Caco-2 (cell line): ENCODE results near the gene EGR2. TPM values are rescaled to one million over a fixed set of nuclear protein-coding genes. Genes with fewer than 3 reads are reported as not detected.
A peak's percentile ranks its signal among the peaks of the same experiment; 100 is the strongest.

Experiments
- BruUV-seq: library from RNA; stranded (reverse); fragments of 400-500 nt; replicated peaks from 2 replicates; lab custom pipeline; 2021; lab: Mats Ljungman, UMichigan
- CTCF ChIA-PET: fragments of 300-600 bp; sonication (Branson Sonifier 250); formaldehyde crosslinking; loops from one replicate; lab custom pipeline; 2022; ENCODE audit warnings: antibody characterized with exemption; lab: Charles Lee
- POLR2A ChIA-PET: fragments of 300-600 bp; sonication (Branson Sonifier 250); formaldehyde crosslinking; loops from one replicate; lab custom pipeline; 2022; ENCODE audit warnings: antibody characterized with exemption; lab: Charles Lee
- DNase-seq, 2 experiments: peaks; one replicate each; pipeline versions ENCODE4 v3.0.0 to v3.0.0-alpha.2; 2020 to 2022
- H3K27me3 ChIP-seq: replicated peaks from 2 replicates; pipeline ENCODE4 v1.6.0; 2011; ENCODE audit warnings: low read length; ENCODE audit not compliant: control insufficient read depth, insufficient read depth
- H3K36me3 ChIP-seq: 2 replicates; pipeline ENCODE4 v1.5.1; 2011; ENCODE audit warnings: low read length; ENCODE audit not compliant: control insufficient read depth, insufficient read depth
- H3K4me1 ChIP-seq: fragments of 250-450 bp; sonication (Bioruptor Pico); 2 replicates; pipeline ENCODE4 v1.5.1; 2020; ENCODE audit warnings: mild to moderate bottlenecking
- H3K4me3 ChIP-seq: 2 replicates; pipeline ENCODE4 v1.5.1; 2011; ENCODE audit warnings: low read depth, mild to moderate bottlenecking, control low read depth, low read length
- H3K9me3 ChIP-seq: fragments of 250-450 bp; sonication (Bioruptor Pico); 2 replicates; pipeline ENCODE4 v1.5.1; 2020; ENCODE audit warnings: mild to moderate bottlenecking, moderate library complexity
- H3K27ac Mint-ChIP-seq: one replicate; pipeline ENCODE4 v1.8.0; 2022; ENCODE audit warnings: mixed read lengths; ENCODE audit not compliant: unreplicated experiment
- H3K27me3 Mint-ChIP-seq: one replicate; pipeline ENCODE4 v1.8.0; 2022; ENCODE audit warnings: mixed read lengths; ENCODE audit not compliant: insufficient read depth, unreplicated experiment
- H3K36me3 Mint-ChIP-seq: one replicate; pipeline ENCODE4 v1.8.0; 2022; ENCODE audit warnings: mild to moderate bottlenecking, mixed read lengths; ENCODE audit not compliant: insufficient read depth, unreplicated experiment
- H3K4me1 Mint-ChIP-seq: one replicate; pipeline ENCODE4 v1.8.0; 2022; ENCODE audit warnings: low read depth, mixed read lengths; ENCODE audit not compliant: unreplicated experiment
- H3K4me3 Mint-ChIP-seq: one replicate; pipeline ENCODE4 v1.8.0; 2022; ENCODE audit warnings: mild to moderate bottlenecking, moderate library complexity, mixed read lengths; ENCODE audit not compliant: unreplicated experiment
- H3K9me3 Mint-ChIP-seq: one replicate; pipeline ENCODE4 v1.8.0; 2022; ENCODE audit warnings: mixed read lengths; ENCODE audit not compliant: unreplicated experiment
- intact Hi-C: fragments of 100-400 bp; cut with micrococcal nuclease; formaldehyde crosslinking; loops from one replicate; pipeline ENCODE4 v1.10.0; 2022; ENCODE audit not compliant: unreplicated experiment
- total RNA-seq: library from RNA; stranded (reverse); gene quantifications from 2 replicates; pipeline ENCODE4 v1.2.3, GENCODE V29; 2022
- TF ChIP-seq, protein P1 (sequence below), 2 experiments: fragments of 200-600 bp in 1 of 2; IDR thresholded peaks; 1 replicate in 1 of 2; 2 replicates in 1 of 2; pipeline versions ENCODE4 v1.5.1 to v1.8.0; 2011 to 2022; ENCODE audit warnings: antibody characterized with exemption in 1 of 2, control low read depth in 1 of 2, inconsistent platforms in 1 of 2, low read depth in 1 of 2, low read length in 1 of 2, mild to moderate bottlenecking in 1 of 2, moderate library complexity in 1 of 2; ENCODE audit not compliant: insufficient read depth in 1 of 2, severe bottlenecking in 1 of 2, unreplicated experiment in 1 of 2

EGR2 gene
- total RNA-seq, 1 experiment from 2014 or later, result 0.61 TPM

DNA sequence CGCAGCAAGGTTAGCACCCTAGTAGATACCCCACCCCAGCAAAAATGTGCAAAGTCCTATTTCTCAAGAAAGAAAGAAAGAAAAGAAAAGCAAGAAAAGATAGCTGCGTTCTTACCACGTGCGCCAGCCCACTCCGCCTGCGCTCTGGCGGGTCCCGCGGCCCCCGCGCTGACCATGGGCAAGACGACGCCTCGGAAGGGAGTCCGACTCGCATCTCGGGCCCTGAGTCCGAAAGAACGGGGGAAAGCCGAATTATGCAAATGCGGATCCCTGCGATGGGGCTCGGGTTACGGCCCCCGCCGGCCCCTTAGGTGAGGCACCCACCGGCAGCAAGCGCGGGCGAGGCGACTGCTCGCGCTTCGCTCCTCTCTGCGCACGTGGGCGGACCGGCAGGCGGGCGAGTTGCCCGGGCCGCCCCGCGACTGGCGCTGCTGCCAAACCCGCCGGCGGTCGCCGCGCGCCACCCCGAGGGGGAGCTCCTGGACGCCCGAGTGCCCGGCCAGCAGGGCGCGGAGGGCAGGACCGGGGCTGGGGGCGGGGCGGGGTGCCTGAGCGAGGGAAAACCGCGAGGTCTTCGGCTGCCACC is 2.4 kb upstream of the EGR2 start:
- H3K9me3 ChIP-seq, result no peaks in the 10 kb centered on the region
- H3K9me3 Mint-ChIP-seq, result no peaks in the 10 kb centered on the region
- intact Hi-C loops, result loop anchor here (1.0 to 10.0 kb wide), 7 partner anchors 71 to 981 kb away; partner anchors contain the start of gene RTKN2
- no peak for DNase-seq
- peak overlapping the region; percentile 15 for H3K4me3 ChIP-seq
- no peak overlapping the region for H3K27ac Mint-ChIP-seq
- peaks cover 20% of the 10 kb centered on the region for H3K4me1 Mint-ChIP-seq
- POLR2A ChIA-PET, result interaction anchor here (1.6 kb wide), 1 partner anchor 14 kb away, joined by 8 read pairs; the partner anchor contains the start of gene ADO
- no peaks in the 10 kb centered on the region for H3K36me3 ChIP-seq
- H3K4me1 ChIP-seq, result peaks cover 17% of the 10 kb centered on the region
- H3K27me3 ChIP-seq, result peaks cover 16% of the 10 kb centered on the region
- peak overlapping the region; percentile 87 for H3K4me3 Mint-ChIP-seq
- TF ChIP-seq, protein P1, sequence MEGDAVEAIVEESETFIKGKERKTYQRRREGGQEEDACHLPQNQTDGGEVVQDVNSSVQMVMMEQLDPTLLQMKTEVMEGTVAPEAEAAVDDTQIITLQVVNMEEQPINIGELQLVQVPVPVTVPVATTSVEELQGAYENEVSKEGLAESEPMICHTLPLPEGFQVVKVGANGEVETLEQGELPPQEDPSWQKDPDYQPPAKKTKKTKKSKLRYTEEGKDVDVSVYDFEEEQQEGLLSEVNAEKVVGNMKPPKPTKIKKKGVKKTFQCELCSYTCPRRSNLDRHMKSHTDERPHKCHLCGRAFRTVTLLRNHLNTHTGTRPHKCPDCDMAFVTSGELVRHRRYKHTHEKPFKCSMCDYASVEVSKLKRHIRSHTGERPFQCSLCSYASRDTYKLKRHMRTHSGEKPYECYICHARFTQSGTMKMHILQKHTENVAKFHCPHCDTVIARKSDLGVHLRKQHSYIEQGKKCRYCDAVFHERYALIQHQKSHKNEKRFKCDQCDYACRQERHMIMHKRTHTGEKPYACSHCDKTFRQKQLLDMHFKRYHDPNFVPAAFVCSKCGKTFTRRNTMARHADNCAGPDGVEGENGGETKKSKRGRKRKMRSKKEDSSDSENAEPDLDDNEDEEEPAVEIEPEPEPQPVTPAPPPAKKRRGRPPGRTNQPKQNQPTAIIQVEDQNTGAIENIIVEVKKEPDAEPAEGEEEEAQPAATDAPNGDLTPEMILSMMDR (IDR thresholded peaks at IDR 0.05; ENCODE audit: insufficient read depth in 1 of 2, low read depth in 1 of 2, low read length in 1 of 2, severe bottlenecking in 1 of 2, unreplicated experiment in 1 of 2), result no peak
- peaks cover 40% of the 10 kb centered on the region for H3K27me3 Mint-ChIP-seq
- BruUV-seq, result no TSS peak
- CTCF ChIA-PET, result interaction anchor here (1.0 to 2.9 kb wide), 13 partner anchors 7 to 339 kb away, joined by 3 to 38 read pairs (median 6); no protein-coding TSS in a partner anchor
- peaks cover 22% of the 10 kb centered on the region for H3K36me3 Mint-ChIP-seq

DNA sequence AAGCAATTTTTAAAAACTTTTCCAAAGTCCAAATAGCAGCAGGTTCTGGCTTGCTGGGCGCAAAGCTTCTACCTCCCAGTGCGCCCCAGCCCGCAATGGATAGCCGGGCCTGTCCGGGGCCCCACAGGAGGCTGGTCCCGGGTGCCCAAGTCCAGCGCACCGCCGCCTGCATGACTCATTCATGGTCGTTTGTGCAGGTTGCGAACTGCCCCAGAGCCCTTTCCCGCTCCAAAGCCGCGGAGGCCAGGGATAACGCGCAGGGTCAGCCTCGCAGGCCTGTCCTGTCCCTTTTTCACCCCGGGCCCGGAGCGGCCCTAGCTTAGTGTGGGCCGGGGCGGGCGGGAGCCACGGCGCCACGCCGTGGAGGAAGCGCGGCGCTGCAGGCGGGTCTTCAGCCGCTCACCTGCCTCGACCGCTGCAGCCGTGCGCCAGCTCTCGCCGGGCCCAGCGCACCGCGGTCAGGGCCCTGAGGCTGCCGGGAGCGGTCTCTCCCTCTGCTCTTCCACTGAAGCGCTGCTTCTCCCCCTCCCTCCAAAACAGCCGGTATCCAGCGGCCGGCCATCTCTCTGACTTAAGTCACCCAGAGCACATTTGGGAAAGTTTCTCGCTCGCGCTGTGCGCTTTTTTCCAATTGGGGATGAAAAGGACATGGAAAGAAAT is 1.7 kb upstream of the EGR2 start:
- no peaks in the 10 kb centered on the region for H3K9me3 ChIP-seq
- peak overlapping the region; percentile 55 for H3K4me3 ChIP-seq
- intact Hi-C loops, result loop anchor here (1.0 to 10.0 kb wide), 7 partner anchors 71 to 981 kb away; partner anchors contain the start of gene RTKN2
- no TSS peak for BruUV-seq
- no peaks in the 10 kb centered on the region for H3K9me3 Mint-ChIP-seq
- peak overlapping the region; percentile 87 for H3K4me3 Mint-ChIP-seq
- peaks cover 22% of the 10 kb centered on the region for H3K36me3 Mint-ChIP-seq
- CTCF ChIA-PET, result interaction anchor here (0.5 to 2.9 kb wide), 35 partner anchors 8 to 1972 kb away, joined by 3 to 38 read pairs (median 4); partner anchors contain the start of gene ADO
- POLR2A ChIA-PET, result interaction anchor here (0.6 to 1.6 kb wide), 2 partner anchors 12 to 13 kb away, joined by 5 to 8 read pairs; partner anchors contain the start of gene ADO
- TF ChIP-seq, protein P1 (IDR thresholded peaks at IDR 0.05; ENCODE audit: insufficient read depth in 1 of 2, low read depth in 1 of 2, low read length in 1 of 2, severe bottlenecking in 1 of 2, unreplicated experiment in 1 of 2), result peak; percentile 95 to 96
- H3K4me1 Mint-ChIP-seq, result peaks cover 20% of the 10 kb centered on the region
- peaks cover 16% of the 10 kb centered on the region for H3K27me3 ChIP-seq
- H3K27me3 Mint-ChIP-seq, result peaks cover 40% of the 10 kb centered on the region
- peak; percentile 84 to 90 for DNase-seq
- H3K4me1 ChIP-seq, result peaks cover 17% of the 10 kb centered on the region
- peak overlapping the region; percentile 74 for H3K27ac Mint-ChIP-seq
- H3K36me3 ChIP-seq, result no peaks in the 10 kb centered on the region

DNA sequence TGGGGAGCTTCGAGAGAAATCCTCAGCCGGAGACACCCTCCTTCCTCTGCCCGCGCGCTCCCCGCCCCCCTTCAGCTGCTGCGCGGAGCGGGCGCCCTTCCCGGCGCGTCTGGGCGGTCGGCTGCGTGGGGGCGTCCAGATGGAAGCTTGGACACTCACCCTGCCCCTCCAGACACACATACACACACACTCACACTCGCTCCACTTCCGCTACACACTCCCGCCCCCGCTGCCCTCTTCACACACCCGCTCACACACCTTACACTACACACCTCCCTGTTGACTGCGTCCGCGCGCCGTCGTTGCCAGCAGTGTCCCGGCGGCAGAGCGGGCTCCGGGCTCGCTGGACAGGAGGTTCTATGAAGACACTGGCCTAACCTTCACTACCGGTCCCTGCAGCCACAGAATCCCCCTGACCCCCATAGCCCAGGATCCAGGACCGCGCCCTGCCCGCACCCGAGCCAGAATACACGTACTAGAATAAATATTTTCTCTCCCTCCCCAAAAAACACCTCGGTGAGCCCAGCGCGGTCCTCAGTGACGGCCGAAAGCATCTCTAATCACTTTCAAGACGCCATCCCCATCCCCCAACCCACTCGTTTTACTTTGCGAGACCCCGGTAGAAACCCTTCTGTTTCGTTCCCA is 1.1 kb upstream of the EGR2 start:
- BruUV-seq, result no TSS peak
- H3K4me3 ChIP-seq, result peak overlapping the region; percentile 55
- peak; percentile 53 to 54 for DNase-seq
- Mint-ChIP-seq H3K4me1 (peaks cover 20% of the 10 kb centered on the region), H3K27me3 (peaks cover 40% of the 10 kb centered on the region), H3K4me3 (peak overlapping the region; percentile 87), H3K36me3 (peaks cover 22% of the 10 kb centered on the region), H3K27ac (peak overlapping the region; percentile 74), H3K9me3 (no peaks in the 10 kb centered on the region)
- intact Hi-C loops, result loop anchor here (5.0 to 10.0 kb wide), 4 partner anchors 70 to 980 kb away; partner anchors contain the start of gene RTKN2
- peaks cover 17% of the 10 kb centered on the region for H3K4me1 ChIP-seq
- H3K9me3 ChIP-seq, result no peaks in the 10 kb centered on the region
- ChIA-PET POLR2A (interaction anchor here (0.6 to 1.6 kb wide), 4 partner anchors 12 to 549 kb away, joined by 3 to 8 read pairs (median 5); partner anchors contain the start of genes ADO and RTKN2), CTCF (interaction anchor here (0.5 to 2.9 kb wide), 38 partner anchors 8 to 1971 kb away, joined by 3 to 38 read pairs (median 4); partner anchors contain the start of gene ADO)
- no peaks in the 10 kb centered on the region for H3K36me3 ChIP-seq
- H3K27me3 ChIP-seq, result peaks cover 16% of the 10 kb centered on the region
- TF ChIP-seq, protein P1 (IDR thresholded peaks at IDR 0.05; ENCODE audit: insufficient read depth in 1 of 2, low read depth in 1 of 2, low read length in 1 of 2, severe bottlenecking in 1 of 2, unreplicated experiment in 1 of 2), result no peak
